ENCODE results near the gene SLIT3.

GRCh38 chr5:169131616-169132301 is 169.2 kb downstream of the SLIT3 start:
- no peak for TF ChIP-seq POLR2A (IDR thresholded peaks at IDR 0.05; ENCODE audit: low read depth, low read length)
- no peak for TF ChIP-seq POLR2AphosphoS5 (IDR thresholded peaks at IDR 0.05; ENCODE audit: low read depth, low read length)
- no peak for TF ChIP-seq TAF1 (IDR thresholded peaks at IDR 0.05; ENCODE audit: low read depth, low read length)
- TF ChIP-seq POU2F2 (IDR thresholded peaks at IDR 0.05; ENCODE audit: low read depth, low read length): no peak
- no peak for TF ChIP-seq PAX5 (IDR thresholded peaks at IDR 0.05; ENCODE audit: insufficient read depth, low read length, severe bottlenecking)

All from GM12891 (cell line).